Smooth muscle cell (in vitro differentiated cells): ENCODE results near the gene SDHC. TPM values are rescaled to one million over a fixed set of nuclear protein-coding genes. Genes with fewer than 3 reads are reported as not detected.
A peak's percentile ranks its signal among the peaks of the same experiment; 100 is the strongest.

ENCODE experiments used
- DNase-seq: peaks from one replicate; lab custom pipeline; 2025; ENCODE audit not compliant: unreplicated experiment; lab: John Stamatoyannopoulos, UW
- H2AFZ ChIP-seq: fragments of 200-600 bp; sonication (generic); 2 replicates; pipeline ENCODE4 v1.6.0; 2016; ENCODE audit warnings: antibody characterized with exemption, low read depth, mild to moderate bottlenecking
- H3F3A ChIP-seq: fragments of 200-600 bp; sonication (generic); 2 replicates; pipeline ENCODE4 v1.6.0; 2017; ENCODE audit warnings: antibody characterized with exemption, low read depth
- H3K27ac ChIP-seq: fragments of 200-600 bp; sonication (generic); 2 replicates; pipeline ENCODE4 v1.5.1; 2016; ENCODE audit warnings: low read depth, mild to moderate bottlenecking
- H3K27me3 ChIP-seq: fragments of 200-600 bp; sonication (generic); 2 replicates; pipeline ENCODE4 v1.6.1; 2016; ENCODE audit warnings: low read depth, mild to moderate bottlenecking
- H3K36me3 ChIP-seq: fragments of 200-600 bp; sonication (generic); 2 replicates; pipeline ENCODE4 v1.5.1; 2016; ENCODE audit warnings: low read depth
- H3K4me1 ChIP-seq: fragments of 200-600 bp; sonication (generic); 2 replicates; pipeline ENCODE4 v1.5.1; 2016; ENCODE audit warnings: low read depth
- H3K4me2 ChIP-seq: fragments of 200-600 bp; sonication (generic); 2 replicates; pipeline ENCODE4 v1.6.0; 2016; ENCODE audit warnings: mild to moderate bottlenecking
- H3K4me3 ChIP-seq: fragments of 200-600 bp; sonication (generic); 2 replicates; pipeline ENCODE4 v1.5.1; 2016; ENCODE audit warnings: mild to moderate bottlenecking
- H3K79me2 ChIP-seq: fragments of 200-600 bp; sonication (generic); 2 replicates; pipeline ENCODE4 v1.6.0; 2016; ENCODE audit warnings: low read depth, mild to moderate bottlenecking
- H3K9ac ChIP-seq: fragments of 200-600 bp; sonication (generic); 2 replicates; pipeline ENCODE4 v1.6.0; 2016; ENCODE audit warnings: low read depth
- H3K9me3 ChIP-seq: fragments of 200-600 bp; sonication (generic); replicated peaks from 2 replicates; pipeline ENCODE4 v1.5.1; 2016; ENCODE audit warnings: low read depth
- H4K20me1 ChIP-seq: fragments of 200-600 bp; sonication (generic); 2 replicates; pipeline ENCODE4 v1.6.0; 2016; ENCODE audit warnings: low read depth
- CTCF ChIP-seq: fragments of 200-600 bp; sonication (generic); IDR thresholded peaks from 2 replicates; pipeline ENCODE4 v1.5.1; 2017; ENCODE audit warnings: borderline replicate concordance, mild to moderate bottlenecking, antibody characterized with exemption; ENCODE audit not compliant: insufficient read depth, poor library complexity, severe bottlenecking
- WGBS: methylation state at CpG from one replicate; pipeline ENCODE4 v1.1.7; 2016; ENCODE audit warnings: low lambda C conversion rate; 5-methylcytosine and 5-hydroxymethylcytosine counted together
- polyA plus RNA-seq: library from polyadenylated mRNA; unstranded; fragments of >200 nt; fragmentation: Nextera tagmentation; extraction: Ambion mirVana; gene quantifications from 2 replicates; pipeline ENCODE4 v1.2.1, GENCODE V29; 2016
- total RNA-seq: library from RNA; depleted of rRNA; stranded (reverse); fragments of >200 nt; gene quantifications from 2 replicates; pipeline ENCODE4 v1.2.3, GENCODE V29; 2014

The SDHC gene
- total RNA-seq: 153 and 179 TPM in 2 replicates
- polyA plus RNA-seq: 333 and 342 TPM in 2 replicates

GRCh38 chr1:161314201-161314981 is at the start of gene SDHC:
Gene SDHC, plus strand, starts transcription at chr1:161314381. Its CDS starts 25 bp downstream, at chr1:161314406.
- H3K4me1 ChIP-seq: peaks cover 15% of the 10 kb centered on the region
- peaks cover 25% of the 10 kb centered on the region for H3K79me2 ChIP-seq
- no peaks in the 10 kb centered on the region for H3K9me3 ChIP-seq
- peak within 1 kb of the TSS; percentile 96 for H2AFZ ChIP-seq
- peak; percentile 37 for TF ChIP-seq CTCF
- no peaks in the 10 kb centered on the region for H3K36me3 ChIP-seq
- H3K27me3 ChIP-seq: no peaks in the 10 kb centered on the region
- DNase-seq: peak; percentile 66
- no peaks in the 10 kb centered on the region for H4K20me1 ChIP-seq
- H3F3A ChIP-seq: no peaks in the 10 kb centered on the region
- peak within 1 kb of the TSS; percentile 99 for H3K9ac ChIP-seq
- peak within 1 kb of the TSS; percentile 97 for H3K27ac ChIP-seq
- H3K4me3 ChIP-seq: peak within 1 kb of the TSS; percentile 81
- H3K4me2 ChIP-seq: peak within 1 kb of the TSS; percentile 91
- 2% methylated on average over 45 of the region's 45 CpGs for WGBS

GRCh38 chr1:161265305-161265704 is 48.9 kb upstream of the SDHC start:
- Histone ChIP-seq H3K36me3 (no peaks in the 10 kb centered on the region), H3F3A (no peaks in the 10 kb centered on the region), H3K4me3 (no peak overlapping the region), H3K79me2 (no peaks in the 10 kb centered on the region), H3K9ac (no peak overlapping the region), H3K9me3 (no peaks in the 10 kb centered on the region), H4K20me1 (no peaks in the 10 kb centered on the region), H3K27ac (no peak overlapping the region), H3K4me1 (no peaks in the 10 kb centered on the region), H2AFZ (no peak overlapping the region), H3K4me2 (no peak overlapping the region), H3K27me3 (peaks cover 23% of the 10 kb centered on the region)
- no peak for TF ChIP-seq CTCF
- DNase-seq: no peak
- WGBS: 70% methylated on average over 5 of the region's 5 CpGs

GRCh38 chr1:161266202-161266601 is 48.0 kb upstream of the SDHC start:
- WGBS: 62% methylated on average over 3 of the region's 3 CpGs
- no peak overlapping the region for H3K9ac ChIP-seq
- H3K4me3 ChIP-seq: no peak overlapping the region
- no peak overlapping the region for H3K27ac ChIP-seq
- no peaks in the 10 kb centered on the region for H3K9me3 ChIP-seq
- no peak for DNase-seq
- no peak overlapping the region for H2AFZ ChIP-seq
- peaks cover 14% of the 10 kb centered on the region for H3K27me3 ChIP-seq
- H3K4me1 ChIP-seq: no peaks in the 10 kb centered on the region
- H3F3A ChIP-seq: no peaks in the 10 kb centered on the region
- H3K36me3 ChIP-seq: no peaks in the 10 kb centered on the region
- no peaks in the 10 kb centered on the region for H4K20me1 ChIP-seq
- H3K79me2 ChIP-seq: no peaks in the 10 kb centered on the region
- H3K4me2 ChIP-seq: peak overlapping the region; percentile 36
- no peak for TF ChIP-seq CTCF

GRCh38 chr1:161266836-161267235 is 47.3 kb upstream of the SDHC start:
- WGBS: 88% methylated on average over 2 of the region's 2 CpGs
- Histone ChIP-seq H3K9me3 (no peaks in the 10 kb centered on the region), H3K36me3 (no peaks in the 10 kb centered on the region), H2AFZ (no peak overlapping the region), H3K4me1 (no peaks in the 10 kb centered on the region), H3K27me3 (peaks cover 8% of the 10 kb centered on the region), H3K9ac (no peak overlapping the region), H3K79me2 (no peaks in the 10 kb centered on the region), H3F3A (no peaks in the 10 kb centered on the region), H3K27ac (no peak overlapping the region), H4K20me1 (no peaks in the 10 kb centered on the region), H3K4me3 (no peak overlapping the region), H3K4me2 (no peak overlapping the region)
- no peak for TF ChIP-seq CTCF
- DNase-seq: no peak
